H1 (cell line): ENCODE data around the gene FOXS1.

ENCODE experiments used
- CBX8 ChIP-seq: fragments of 300-800, 300-1000 bp; sonication (generic); IDR thresholded peaks from 2 replicates; pipeline ENCODE4 v1.7.1; 2016; ENCODE audit warnings: low read depth, low read length, borderline replicate concordance
- EP300 ChIP-seq, 2 experiments: IDR thresholded peaks; 1 replicate in 1 of 2; 2 replicates in 1 of 2; pipeline ENCODE4 v1.6.1; 2011 to 2012; ENCODE audit warnings: low read depth in 2 of 2, low read length in 2 of 2, mild to moderate bottlenecking in 2 of 2, borderline replicate concordance in 1 of 2, inconsistent platforms in 1 of 2, moderate library complexity in 1 of 2
- GABPA ChIP-seq: IDR thresholded peaks from 2 replicates; pipeline ENCODE4 v1.6.1; 2011; ENCODE audit warnings: mild to moderate bottlenecking, low read length, moderate library complexity, borderline replicate concordance; ENCODE audit not compliant: insufficient read depth
- HDAC6 ChIP-seq: IDR thresholded peaks from one replicate; pipeline ENCODE4 v1.7.1; 2012; ENCODE audit warnings: low read depth, mild to moderate bottlenecking, inconsistent platforms, low read length, moderate library complexity
- KDM5A ChIP-seq: fragments of 200-600 bp; IDR thresholded peaks from 2 replicates; pipeline ENCODE4 v1.7.1; 2012; ENCODE audit warnings: mild to moderate bottlenecking, low read length, inconsistent platforms, mixed read lengths
- POLR2AphosphoS5 ChIP-seq: IDR thresholded peaks from 2 replicates; pipeline ENCODE4 v1.6.1; 2011; ENCODE audit warnings: low read depth, low read length
- RXRA ChIP-seq: IDR thresholded peaks from 2 replicates; pipeline ENCODE4 v1.6.1; 2011; ENCODE audit warnings: low read depth, mild to moderate bottlenecking, low read length, moderate library complexity; ENCODE audit not compliant: insufficient read depth
- SIX5 ChIP-seq: IDR thresholded peaks from 2 replicates; pipeline ENCODE4 v1.6.1; 2011; ENCODE audit warnings: mild to moderate bottlenecking, low read depth, low read length
- TF ChIP-seq, protein P1 (sequence below), 3 experiments: IDR thresholded peaks; 1 replicate in 2 of 3; 2 replicates in 1 of 3; pipeline versions ENCODE4 v1.5.1 to v1.6.1; 2011; ENCODE audit warnings: low read length in 3 of 3, mild to moderate bottlenecking in 3 of 3, inconsistent platforms in 2 of 3, low read depth in 1 of 3, moderate library complexity in 1 of 3; ENCODE audit not compliant: insufficient read depth in 1 of 3; ENCODE audit errors: control extremely low read depth in 1 of 3
- TF ChIP-seq, protein P2 (sequence below): IDR thresholded peaks from 2 replicates; pipeline ENCODE4 v1.6.1; 2012; ENCODE audit warnings: low read length, inconsistent platforms
- TF ChIP-seq, protein P3 (sequence below): IDR thresholded peaks from 2 replicates; pipeline ENCODE4 v1.6.1; 2012; ENCODE audit warnings: inconsistent platforms
- TF ChIP-seq, protein P4 (sequence below): IDR thresholded peaks from 2 replicates; pipeline ENCODE4 v1.6.1; 2011; ENCODE audit warnings: low read length, improper control_type of control experiment

DNA sequence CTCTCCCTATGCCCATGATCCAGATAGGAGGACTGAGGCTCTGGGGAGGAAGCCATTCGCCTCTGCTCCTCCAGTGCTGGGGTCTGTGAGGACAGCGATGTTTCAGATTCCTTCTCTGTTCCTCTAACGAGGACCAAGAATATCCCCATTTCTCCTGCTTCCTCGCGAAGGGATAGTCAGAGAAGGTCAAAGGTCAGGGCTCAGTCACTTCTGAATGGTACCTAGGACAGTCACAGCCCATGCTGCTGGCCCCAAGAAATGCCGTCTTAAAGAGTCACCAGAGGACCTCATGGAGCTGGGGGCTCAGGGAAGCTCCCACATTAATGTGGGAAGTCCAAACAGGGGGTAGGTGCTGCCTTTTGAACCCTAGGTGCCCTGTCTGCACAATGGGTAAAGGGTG, 2.1 kb downstream of the FOXS1 start:
- TF ChIP-seq, protein P1, sequence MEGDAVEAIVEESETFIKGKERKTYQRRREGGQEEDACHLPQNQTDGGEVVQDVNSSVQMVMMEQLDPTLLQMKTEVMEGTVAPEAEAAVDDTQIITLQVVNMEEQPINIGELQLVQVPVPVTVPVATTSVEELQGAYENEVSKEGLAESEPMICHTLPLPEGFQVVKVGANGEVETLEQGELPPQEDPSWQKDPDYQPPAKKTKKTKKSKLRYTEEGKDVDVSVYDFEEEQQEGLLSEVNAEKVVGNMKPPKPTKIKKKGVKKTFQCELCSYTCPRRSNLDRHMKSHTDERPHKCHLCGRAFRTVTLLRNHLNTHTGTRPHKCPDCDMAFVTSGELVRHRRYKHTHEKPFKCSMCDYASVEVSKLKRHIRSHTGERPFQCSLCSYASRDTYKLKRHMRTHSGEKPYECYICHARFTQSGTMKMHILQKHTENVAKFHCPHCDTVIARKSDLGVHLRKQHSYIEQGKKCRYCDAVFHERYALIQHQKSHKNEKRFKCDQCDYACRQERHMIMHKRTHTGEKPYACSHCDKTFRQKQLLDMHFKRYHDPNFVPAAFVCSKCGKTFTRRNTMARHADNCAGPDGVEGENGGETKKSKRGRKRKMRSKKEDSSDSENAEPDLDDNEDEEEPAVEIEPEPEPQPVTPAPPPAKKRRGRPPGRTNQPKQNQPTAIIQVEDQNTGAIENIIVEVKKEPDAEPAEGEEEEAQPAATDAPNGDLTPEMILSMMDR (IDR thresholded peaks at IDR 0.05; ENCODE audit: control extremely low read depth in 1 of 3, insufficient read depth in 1 of 3, low read depth in 1 of 3, low read length in 3 of 3), result no peak
- no peak for TF ChIP-seq SIX5
- no peak for TF ChIP-seq EP300 (IDR thresholded peaks at IDR 0.05; ENCODE audit: borderline replicate concordance in 1 of 2, low read depth in 2 of 2, low read length in 2 of 2)
- no peak for TF ChIP-seq GABPA
- TF ChIP-seq CBX8, result no peak
- no peak for TF ChIP-seq POLR2AphosphoS5
- TF ChIP-seq RXRA, result no peak
- TF ChIP-seq, protein P2, sequence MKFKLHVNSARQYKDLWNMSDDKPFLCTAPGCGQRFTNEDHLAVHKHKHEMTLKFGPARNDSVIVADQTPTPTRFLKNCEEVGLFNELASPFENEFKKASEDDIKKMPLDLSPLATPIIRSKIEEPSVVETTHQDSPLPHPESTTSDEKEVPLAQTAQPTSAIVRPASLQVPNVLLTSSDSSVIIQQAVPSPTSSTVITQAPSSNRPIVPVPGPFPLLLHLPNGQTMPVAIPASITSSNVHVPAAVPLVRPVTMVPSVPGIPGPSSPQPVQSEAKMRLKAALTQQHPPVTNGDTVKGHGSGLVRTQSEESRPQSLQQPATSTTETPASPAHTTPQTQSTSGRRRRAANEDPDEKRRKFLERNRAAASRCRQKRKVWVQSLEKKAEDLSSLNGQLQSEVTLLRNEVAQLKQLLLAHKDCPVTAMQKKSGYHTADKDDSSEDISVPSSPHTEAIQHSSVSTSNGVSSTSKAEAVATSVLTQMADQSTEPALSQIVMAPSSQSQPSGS, result no peak
- TF ChIP-seq KDM5A, result no peak
- TF ChIP-seq, protein P3, sequence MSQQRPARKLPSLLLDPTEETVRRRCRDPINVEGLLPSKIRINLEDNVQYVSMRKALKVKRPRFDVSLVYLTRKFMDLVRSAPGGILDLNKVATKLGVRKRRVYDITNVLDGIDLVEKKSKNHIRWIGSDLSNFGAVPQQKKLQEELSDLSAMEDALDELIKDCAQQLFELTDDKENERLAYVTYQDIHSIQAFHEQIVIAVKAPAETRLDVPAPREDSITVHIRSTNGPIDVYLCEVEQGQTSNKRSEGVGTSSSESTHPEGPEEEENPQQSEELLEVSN, result no peak
- TF ChIP-seq, protein P4, sequence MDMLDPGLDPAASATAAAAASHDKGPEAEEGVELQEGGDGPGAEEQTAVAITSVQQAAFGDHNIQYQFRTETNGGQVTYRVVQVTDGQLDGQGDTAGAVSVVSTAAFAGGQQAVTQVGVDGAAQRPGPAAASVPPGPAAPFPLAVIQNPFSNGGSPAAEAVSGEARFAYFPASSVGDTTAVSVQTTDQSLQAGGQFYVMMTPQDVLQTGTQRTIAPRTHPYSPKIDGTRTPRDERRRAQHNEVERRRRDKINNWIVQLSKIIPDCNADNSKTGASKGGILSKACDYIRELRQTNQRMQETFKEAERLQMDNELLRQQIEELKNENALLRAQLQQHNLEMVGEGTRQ, result no peak
- no peak for TF ChIP-seq HDAC6
